SK-N-SH (cell line): ENCODE measurements around the gene BFSP2. TPM values are rescaled to one million over a fixed set of nuclear protein-coding genes. Genes with fewer than 3 reads are reported as not detected.
"Not testable (repeated sequence)": the region's sequence is repeated elsewhere in the genome, so short reads cannot be mapped to it uniquely, and the experiment has no call there.

Experiments used
- CTCF ChIA-PET: fragments of 300-600, 350-600 bp; formaldehyde crosslinking; extraction: SDS; loops from one replicate; lab custom pipeline; 2021; lab: Yijun Ruan, JAX
- POLR2A ChIA-PET: fragments of 350-600 bp; sonication (Branson Sonifier 250); formaldehyde crosslinking; extraction: SDS; loops from one replicate; lab custom pipeline; 2020; ENCODE audit warnings: antibody characterized with exemption, inconsistent platforms; lab: Yijun Ruan, JAX
- DNase-seq: peaks from one replicate; pipeline ENCODE4 v3.0.0; 2012
- H2AFZ ChIP-seq: fragments of 200-600 bp; sonication (generic); 2 replicates; pipeline ENCODE4 v1.8.1; 2016; ENCODE audit warnings: antibody characterized with exemption, mild to moderate bottlenecking, low read depth
- H3F3A ChIP-seq: fragments of 200-600 bp; sonication (generic); replicated peaks from 2 replicates; pipeline ENCODE3; 2016; ENCODE audit warnings: antibody characterized with exemption, mild to moderate bottlenecking; ENCODE audit not compliant: insufficient read depth
- H3K27ac ChIP-seq, 2 experiments: fragments of 200-500 bp in 1 of 2; fragments of 200-600 bp in 1 of 2; sonication (Bioruptor generic) in 1 of 2; sonication (generic), shearing (Covaris generic) in 1 of 2; 2 replicates each; pipeline versions ENCODE4 v1.5.1 to v1.6.1; 2014 to 2016; ENCODE audit warnings: low read depth in 2 of 2, inconsistent platforms in 1 of 2, low read length in 1 of 2, mild to moderate bottlenecking in 1 of 2, mixed read lengths in 1 of 2
- H3K27me3 ChIP-seq: fragments of 200-600 bp; sonication (generic), shearing (Covaris generic); 2 replicates; pipeline ENCODE4 v1.6.1; 2016; ENCODE audit warnings: mixed run types; ENCODE audit not compliant: insufficient read depth
- H3K36me3 ChIP-seq, 2 experiments: fragments of 200-500 bp in 1 of 2; fragments of 200-600 bp in 1 of 2; sonication (Bioruptor generic) in 1 of 2; sonication (generic) in 1 of 2; replicated peaks in 1 of 2; 2 replicates each; pipeline versions ENCODE3 to v1.5.1; 2014 to 2016; ENCODE audit warnings: low read length in 1 of 2, mild to moderate bottlenecking in 1 of 2; ENCODE audit not compliant: insufficient read depth in 2 of 2, control insufficient read depth in 1 of 2
- H3K4me1 ChIP-seq, 2 experiments: fragments of 200-500 bp in 1 of 2; fragments of 200-600 bp in 1 of 2; sonication (Bioruptor generic) in 1 of 2; sonication (generic), shearing (Covaris generic) in 1 of 2; 2 replicates each; pipeline versions ENCODE4 v1.5.1 to v1.6.1; 2014 to 2016; ENCODE audit warnings: low read depth in 1 of 2, low read length in 1 of 2, mixed run types in 1 of 2; ENCODE audit not compliant: insufficient read depth in 2 of 2, control insufficient read depth in 1 of 2
- H3K4me2 ChIP-seq: fragments of 200-600 bp; sonication (generic), shearing (Covaris generic); 2 replicates; pipeline ENCODE4 v1.6.1; 2017; ENCODE audit warnings: mixed run types
- H3K4me3 ChIP-seq, 2 experiments: fragments of 200-500 bp in 1 of 2; fragments of 200-600 bp in 1 of 2; sonication (Bioruptor generic) in 1 of 2; sonication (generic), shearing (Covaris generic) in 1 of 2; 2 replicates each; pipeline versions ENCODE4 v1.5.1 to v1.8.1; 2014 to 2016; ENCODE audit warnings: low read depth in 2 of 2, inconsistent platforms in 1 of 2, low read length in 1 of 2, mild to moderate bottlenecking in 1 of 2, mixed read lengths in 1 of 2, moderate library complexity in 1 of 2
- H3K79me2 ChIP-seq: fragments of 200-600 bp; sonication (generic); 2 replicates; pipeline ENCODE4 v1.8.1; 2017; ENCODE audit warnings: mild to moderate bottlenecking; ENCODE audit not compliant: insufficient read depth
- H3K9ac ChIP-seq: fragments of 200-600 bp; sonication (generic); 2 replicates; pipeline ENCODE4 v1.6.1; 2017; ENCODE audit warnings: mixed run types
- H3K9me2 ChIP-seq: fragments of 200-600 bp; sonication (generic); 2 replicates; pipeline ENCODE4 v1.6.1; 2017; ENCODE audit warnings: mixed run types
- H3K9me3 ChIP-seq: fragments of 200-600 bp; sonication (generic); 2 replicates; pipeline ENCODE4 v1.6.1; 2017; ENCODE audit warnings: mixed run types, mild to moderate bottlenecking, moderate library complexity
- H4K20me1 ChIP-seq: fragments of 200-600 bp; sonication (generic); 2 replicates; pipeline ENCODE4 v1.6.1; 2017; ENCODE audit warnings: mild to moderate bottlenecking, mixed run types; ENCODE audit not compliant: insufficient read depth
- CHD2 ChIP-seq: fragments of 150-350 bp; IDR thresholded peaks from 2 replicates; pipeline ENCODE4 v1.6.1; 2018; ENCODE audit warnings: low read length; ENCODE audit not compliant: partially characterized antibody
- CTCF ChIP-seq: fragments of 200-600 bp; sonication (generic); IDR thresholded peaks from 2 replicates; pipeline ENCODE4 v1.6.1; 2017; ENCODE audit warnings: antibody characterized with exemption, mild to moderate bottlenecking, moderate library complexity
- ELF1 ChIP-seq: IDR thresholded peaks from 2 replicates; pipeline ENCODE4 v1.4.0; 2012
- EZH2phosphoT487 ChIP-seq: fragments of 200-600 bp; sonication (generic); IDR thresholded peaks from 2 replicates; pipeline ENCODE4 v1.6.1; 2017; ENCODE audit warnings: low read depth, mixed run types, mild to moderate bottlenecking, antibody characterized with exemption, moderate library complexity, borderline replicate concordance
- FOSL2 ChIP-seq: IDR thresholded peaks from 2 replicates; pipeline ENCODE4 v1.4.0; 2012; ENCODE audit warnings: low read depth, mild to moderate bottlenecking, moderate library complexity, borderline replicate concordance
- FOXM1 ChIP-seq: IDR thresholded peaks from 2 replicates; pipeline ENCODE4 v1.4.0; 2012; ENCODE audit warnings: low read depth, mild to moderate bottlenecking
- GATA2 ChIP-seq: sonication (generic); formaldehyde crosslinking; IDR thresholded peaks from 2 replicates; pipeline ENCODE4 v1.5.0; 2020; ENCODE audit warnings: mild to moderate bottlenecking, missing genetic modification reagents
- MEF2A ChIP-seq: IDR thresholded peaks from 2 replicates; pipeline ENCODE4 v1.4.0; 2012; ENCODE audit warnings: low read depth, borderline replicate concordance
- MXI1 ChIP-seq: IDR thresholded peaks from 2 replicates; pipeline ENCODE4 v1.6.1; 2012; ENCODE audit warnings: mild to moderate bottlenecking, low read depth, low read length, improper control_type of control experiment
- NRF1 ChIP-seq: IDR thresholded peaks from 2 replicates; pipeline ENCODE4 v1.6.1; 2012; ENCODE audit warnings: low read depth, mild to moderate bottlenecking, low read length
- PBX3 ChIP-seq: IDR thresholded peaks from 2 replicates; pipeline ENCODE4; 2012
- RAD21 ChIP-seq: IDR thresholded peaks from 2 replicates; pipeline ENCODE4 v1.6.1; 2012; ENCODE audit warnings: mild to moderate bottlenecking, low read length
- RCOR1 ChIP-seq: fragments of 150-350 bp; IDR thresholded peaks from 2 replicates; pipeline ENCODE4 v1.6.1; 2017; ENCODE audit warnings: antibody characterized with exemption, low read length
- RFX5 ChIP-seq: IDR thresholded peaks from 2 replicates; pipeline ENCODE4 v1.6.1; 2012; ENCODE audit warnings: mild to moderate bottlenecking, improper control_type of control experiment, low read length
- TCF12 ChIP-seq: IDR thresholded peaks from 2 replicates; pipeline ENCODE4 v1.4.0; 2012
- TEAD4 ChIP-seq: IDR thresholded peaks from 2 replicates; pipeline ENCODE4 v1.4.0; 2012; ENCODE audit warnings: mild to moderate bottlenecking, borderline replicate concordance; ENCODE audit not compliant: insufficient read depth
- YY1 ChIP-seq: IDR thresholded peaks from 2 replicates; pipeline ENCODE4 v1.4.0; 2012; ENCODE audit warnings: low read depth, mild to moderate bottlenecking
- WGBS: methylation state at CpG from one replicate; pipeline ENCODE4 v1.1.6; 2017; ENCODE audit warnings: low lambda C conversion rate; 5-methylcytosine and 5-hydroxymethylcytosine counted together
- polyA plus RNA-seq, 3 experiments: library from polyadenylated mRNA; depleted of rRNA; stranded (reverse); fragments of >200 nt; gene quantifications; 2 replicates each; pipeline ENCODE4 v1.2.3, GENCODE V29; 2012

The BFSP2 gene
- polyA plus RNA-seq, 1 of the 3 experiments (the other 2 are of a cell fraction): not detected

GRCh38 chr3:133520286-133520685 is 120.4 kb downstream of the BFSP2 start:
- DNase-seq: no peak
- no peak for TF ChIP-seq YY1
- no peak for TF ChIP-seq ELF1
- no peak for TF ChIP-seq RCOR1
- TF ChIP-seq NRF1: no peak
- no peak for TF ChIP-seq TCF12
- no peak for TF ChIP-seq RFX5
- no peak for TF ChIP-seq CTCF
- TF ChIP-seq MXI1: no peak
- no peak for TF ChIP-seq RAD21
- no peak for TF ChIP-seq FOSL2
- no peak for TF ChIP-seq MEF2A
- TF ChIP-seq GATA2 (CRISPR knock-in tag): no peak
- TF ChIP-seq PBX3: no peak
- TF ChIP-seq TEAD4: no peak
- no peak for TF ChIP-seq EZH2phosphoT487
- no peak for TF ChIP-seq FOXM1
- TF ChIP-seq CHD2: no peak
- no peak overlapping the region for H2AFZ ChIP-seq
- no peaks in the 10 kb centered on the region for H3K9me3 ChIP-seq
- CTCF ChIA-PET: interaction anchor here (0.7 to 1.0 kb wide), 3 partner anchors 9 to 58 kb away, joined by 3 read pairs; no protein-coding TSS in a partner anchor
- no peaks in the 10 kb centered on the region for H3K27me3 ChIP-seq
- POLR2A ChIA-PET: no interaction called here
- no peak overlapping the region for H3K4me3 ChIP-seq
- no peaks in the 10 kb centered on the region for H3K4me1 ChIP-seq
- H3K9ac ChIP-seq: no peak overlapping the region
- H3K79me2 ChIP-seq: no peaks in the 10 kb centered on the region
- H3K9me2 ChIP-seq: no peaks in the 10 kb centered on the region
- no peaks in the 10 kb centered on the region for H3K36me3 ChIP-seq
- no peaks in the 10 kb centered on the region for H3F3A ChIP-seq
- no peak overlapping the region for H3K27ac ChIP-seq
- H4K20me1 ChIP-seq: no peaks in the 10 kb centered on the region
- no peak overlapping the region for H3K4me2 ChIP-seq

GRCh38 chr3:133520938-133521337 is 121.1 kb downstream of the BFSP2 start:
- 100% methylated on average over 2 of the region's 4 CpGs for WGBS
- H3K27me3 ChIP-seq, H3F3A ChIP-seq, H2AFZ ChIP-seq, POLR2A ChIA-PET, H3K27ac ChIP-seq, H3K4me2 ChIP-seq, H3K36me3 ChIP-seq, H4K20me1 ChIP-seq, H3K9me3 ChIP-seq, DNase-seq, H3K4me1 ChIP-seq, H3K9me2 ChIP-seq, H3K4me3 ChIP-seq, H3K79me2 ChIP-seq, H3K9ac ChIP-seq: not testable (repeated sequence)
- CTCF ChIA-PET: interaction anchor here (0.7 to 1.2 kb wide), 2 partner anchors 9 to 64 kb away, joined by 3 read pairs; no protein-coding TSS in a partner anchor
